CD14-positive monocyte (primary cell): ENCODE results near the gene SIGLEC10. TPM values are rescaled to one million over a fixed set of nuclear protein-coding genes. Genes with fewer than 3 reads are reported as not detected.
A peak's percentile ranks its signal among the peaks of the same experiment; 100 is the strongest.

Source experiments
- DNase-seq, 3 donors: peaks; one replicate each; pipeline ENCODE4 v3.0.0-alpha.2; 2011 to 2022
- H2AFZ ChIP-seq: 2 replicates; pipeline ENCODE4 v1.6.0; 2012; ENCODE audit warnings: mild to moderate bottlenecking, low read depth, low read length, inconsistent platforms; ENCODE audit not compliant: insufficient read depth, poor library complexity, severe bottlenecking
- H3K27ac ChIP-seq, 2 donors: 1 replicate in 1 of 2; 2 replicates in 1 of 2; pipeline ENCODE4 v1.5.1; 2012 to 2013; ENCODE audit warnings: low read length in 2 of 2, control low read depth in 1 of 2, inconsistent platforms in 1 of 2, low read depth in 1 of 2, mild to moderate bottlenecking in 1 of 2
- H3K27me3 ChIP-seq, 2 donors: one replicate each; pipeline versions ENCODE4 v1.6.0 to v1.6.1; 2011 to 2013; ENCODE audit warnings: low read length in 2 of 2; ENCODE audit not compliant: control insufficient read depth in 2 of 2, insufficient read depth in 2 of 2
- H3K36me3 ChIP-seq, 2 donors: replicated peaks in 1 of 2; 1 replicate in 1 of 2; 2 replicates in 1 of 2; pipeline versions ENCODE4 v1.5.1 to v1.6.1; 2012 to 2013; ENCODE audit warnings: low read length in 2 of 2, control low read depth in 1 of 2, inconsistent platforms in 1 of 2, mild to moderate bottlenecking in 1 of 2; ENCODE audit not compliant: insufficient read depth in 2 of 2, control insufficient read depth in 1 of 2
- H3K4me1 ChIP-seq, 2 donors: 1 replicate in 1 of 2; 2 replicates in 1 of 2; pipeline versions ENCODE4 v1.5.1 to v1.6.1; 2012 to 2013; ENCODE audit warnings: low read length in 2 of 2, control low read depth in 1 of 2, inconsistent platforms in 1 of 2, mild to moderate bottlenecking in 1 of 2, moderate library complexity in 1 of 2; ENCODE audit not compliant: insufficient read depth in 2 of 2, control insufficient read depth in 1 of 2
- H3K4me2 ChIP-seq: replicated peaks from 2 replicates; pipeline ENCODE3; 2012; ENCODE audit warnings: low read length, moderate library complexity, mild to moderate bottlenecking; ENCODE audit not compliant: poor library complexity, severe bottlenecking; ENCODE audit errors: extremely low read depth
- H3K4me3 ChIP-seq, 3 experiments: fragments of 200-600 bp in 1 of 3; sonication (generic) in 1 of 3; replicated peaks in 1 of 3; 1 replicate in 2 of 3; 2 replicates in 1 of 3; pipeline ENCODE4 v1.5.1; 2011 to 2013; ENCODE audit warnings: low read length in 3 of 3, mild to moderate bottlenecking in 3 of 3, control low read depth in 2 of 3, low read depth in 2 of 3, inconsistent platforms in 1 of 3, moderate library complexity in 1 of 3
- H3K79me2 ChIP-seq: 2 replicates; pipeline ENCODE4 v1.6.0; 2012; ENCODE audit warnings: mild to moderate bottlenecking, control low read depth, inconsistent platforms, low read length, moderate library complexity; ENCODE audit not compliant: insufficient read depth
- H3K9ac ChIP-seq: 2 replicates; pipeline ENCODE4 v1.6.0; 2017; ENCODE audit warnings: low read length, mild to moderate bottlenecking; ENCODE audit not compliant: insufficient read depth, poor library complexity, severe bottlenecking
- H3K9me3 ChIP-seq, 2 donors: replicated peaks in 1 of 2; 1 replicate in 1 of 2; 2 replicates in 1 of 2; pipeline versions ENCODE4 v1.5.1 to v1.6.1; 2012 to 2013; ENCODE audit warnings: low read length in 2 of 2, control low read depth in 1 of 2; ENCODE audit not compliant: control insufficient read depth in 1 of 2, insufficient read depth in 1 of 2
- H4K20me1 ChIP-seq: 2 replicates; pipeline ENCODE4 v1.6.0; 2012; ENCODE audit warnings: mild to moderate bottlenecking, low read length, control low read depth, moderate library complexity; ENCODE audit not compliant: insufficient read depth
- H3K27ac Mint-ChIP-seq, 7 donors: one replicate each; pipeline ENCODE4 v1.8.0; 2020; ENCODE audit warnings: mild to moderate bottlenecking in 7 of 7, mixed read lengths in 7 of 7, moderate library complexity in 6 of 7, inconsistent platforms in 2 of 7
- H3K27me3 Mint-ChIP-seq, 3 donors: one replicate each; pipeline ENCODE4 v1.8.0; 2021 to 2022; ENCODE audit warnings: low read depth in 3 of 3, mild to moderate bottlenecking in 3 of 3, mixed read lengths in 3 of 3, moderate library complexity in 3 of 3, inconsistent platforms in 1 of 3
- H3K36me3 Mint-ChIP-seq, 2 donors: one replicate each; pipeline ENCODE4 v1.8.0; 2020; ENCODE audit warnings: mixed read lengths in 2 of 2, inconsistent platforms in 1 of 2, mild to moderate bottlenecking in 1 of 2
- H3K4me1 Mint-ChIP-seq: one replicate; pipeline ENCODE4 v1.8.0; 2020; ENCODE audit warnings: mild to moderate bottlenecking, mixed read lengths
- H3K4me3 Mint-ChIP-seq, 2 donors: one replicate each; pipeline ENCODE4 v1.8.0; 2020; ENCODE audit warnings: mild to moderate bottlenecking in 2 of 2, mixed read lengths in 2 of 2, moderate library complexity in 1 of 2
- H3K9me3 Mint-ChIP-seq, 7 donors: one replicate each; pipeline ENCODE4 v1.8.0; 2020 to 2022; ENCODE audit warnings: mixed read lengths in 7 of 7, mild to moderate bottlenecking in 6 of 7, moderate library complexity in 6 of 7, inconsistent platforms in 2 of 7
- WGBS: methylation state at CpG from one replicate; pipeline ENCODE4 v1.1.5; 2013; ENCODE audit warnings: missing lambda C conversion rate; ENCODE audit not compliant: insufficient coverage; 5-methylcytosine and 5-hydroxymethylcytosine counted together
- intact Hi-C, 2 donors: fragments of 100-400 bp; cut with micrococcal nuclease; formaldehyde crosslinking; loops; one replicate each; pipeline versions ENCODE4 v1.15.0 to v1.15.1; 2023
- polyA plus RNA-seq, 3 donors: library from polyadenylated mRNA; depleted of rRNA in 1 of 3; unstranded in 2 of 3; stranded (reverse) in 1 of 3; fragments of 300-500 nt in 2 of 3; fragments of >200 nt in 1 of 3; fragmentation: Illumina TruSeq in 2 of 3; gene quantifications; 1 replicate in 2 of 3; 2 replicates in 1 of 3; pipeline ENCODE4 v1.2.3, GENCODE V29; 2012 to 2021
- TF ChIP-seq, protein P1 (sequence below): fragments of 200-600 bp; IDR thresholded peaks from one replicate; pipeline ENCODE4 v1.8.0; 2022; ENCODE audit warnings: antibody characterized with exemption, mild to moderate bottlenecking

Gene SIGLEC10
- polyA plus RNA-seq, 3 donors, result 16.6 to 114 (median 64.9) TPM

DNA sequence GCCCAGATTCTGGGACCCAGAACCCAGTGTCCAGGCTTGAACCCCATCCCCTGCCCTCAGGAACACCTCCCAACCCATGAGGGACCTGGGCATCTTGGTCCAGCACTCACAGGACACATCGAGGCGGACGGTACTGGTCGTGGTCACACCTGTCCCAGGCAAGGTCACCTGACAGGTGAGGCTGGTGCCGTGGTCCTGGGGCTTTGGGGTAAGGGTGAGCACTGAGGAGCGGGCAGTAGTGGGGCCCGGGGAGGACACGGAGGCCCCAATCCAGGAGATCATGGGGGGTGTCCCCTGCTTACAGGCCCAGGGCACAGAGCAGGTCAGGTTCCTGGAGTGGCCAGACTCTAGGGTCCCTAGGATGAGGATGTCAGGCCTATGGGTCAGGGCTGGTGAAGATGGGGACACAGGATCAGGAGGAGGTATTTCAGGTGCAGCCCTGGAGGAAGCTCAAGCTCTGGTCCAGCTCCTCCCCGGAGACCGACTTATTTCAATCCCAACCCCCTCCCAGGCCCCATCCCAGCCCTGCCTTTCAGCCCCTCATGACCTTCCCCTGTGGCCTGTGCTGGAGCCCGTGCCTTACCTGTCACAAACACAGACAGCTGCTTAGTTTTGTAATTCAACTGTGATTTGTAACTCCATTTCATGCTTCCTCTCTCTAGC lies 40.0 kb upstream of the SIGLEC10 start:
- intact Hi-C loops, result no loop called here
- Mint-ChIP-seq H3K36me3 (no peaks in the 10 kb centered on the region), H3K27ac (peak overlapping the region in 1 of 7 donors; percentile 76)

DNA sequence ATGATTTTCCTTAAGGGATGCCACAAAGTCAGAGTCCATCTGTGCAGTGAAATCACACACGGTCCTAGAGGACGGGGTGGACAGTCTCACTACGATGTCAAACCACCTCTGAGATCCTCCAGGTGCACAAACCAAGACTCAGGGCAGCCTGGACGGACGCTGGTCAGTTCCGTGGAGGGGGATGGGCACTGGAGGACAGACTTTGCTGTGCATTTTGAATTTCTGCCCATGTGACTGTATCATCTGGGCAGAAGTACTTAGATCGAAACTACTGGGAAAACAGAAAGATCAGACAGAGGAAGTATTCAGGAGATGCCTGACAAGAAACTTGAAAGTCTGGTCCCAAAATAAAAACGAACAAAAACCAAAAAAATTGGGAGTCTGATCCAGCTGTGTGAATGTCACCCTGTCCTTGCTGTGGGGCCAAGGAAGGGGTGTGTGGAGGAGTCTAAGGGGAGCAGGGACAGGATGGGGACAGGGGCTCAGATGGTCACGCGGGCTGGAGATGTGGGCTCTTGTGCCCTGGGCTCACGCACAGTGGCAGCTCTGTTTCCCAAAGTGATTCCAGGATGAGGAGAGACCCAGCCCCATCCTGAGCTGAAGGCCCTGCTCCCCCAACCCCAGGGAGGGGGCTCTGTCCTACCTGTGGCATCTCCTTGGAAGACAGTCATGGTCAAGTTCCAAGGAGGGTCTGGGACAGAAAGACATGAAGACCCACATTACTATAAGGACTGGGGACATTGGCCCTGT lies 39.3 kb upstream of the SIGLEC10 start:
- no peak overlapping the region for H3K4me3 ChIP-seq
- no peaks in the 10 kb centered on the region for H3K79me2 ChIP-seq
- Mint-ChIP-seq H3K27me3 (peaks cover 3 to 7% (median 4%) of the 10 kb centered on the region in 3 donors), H3K4me3 (peak overlapping the region in 1 of 2 donors; percentile 18), H3K9me3 (peaks cover 0 to 2% (median 0%) of the 10 kb centered on the region in 7 donors), H3K27ac (no peak overlapping the region), H3K4me1 (peaks cover 24% of the 10 kb centered on the region), H3K36me3 (no peaks in the 10 kb centered on the region)
- H3K27ac ChIP-seq, result no peak overlapping the region
- H4K20me1 ChIP-seq, result no peaks in the 10 kb centered on the region
- H3K36me3 ChIP-seq, result no peaks in the 10 kb centered on the region
- H3K9ac ChIP-seq, result no peak overlapping the region
- TF ChIP-seq, protein P1, sequence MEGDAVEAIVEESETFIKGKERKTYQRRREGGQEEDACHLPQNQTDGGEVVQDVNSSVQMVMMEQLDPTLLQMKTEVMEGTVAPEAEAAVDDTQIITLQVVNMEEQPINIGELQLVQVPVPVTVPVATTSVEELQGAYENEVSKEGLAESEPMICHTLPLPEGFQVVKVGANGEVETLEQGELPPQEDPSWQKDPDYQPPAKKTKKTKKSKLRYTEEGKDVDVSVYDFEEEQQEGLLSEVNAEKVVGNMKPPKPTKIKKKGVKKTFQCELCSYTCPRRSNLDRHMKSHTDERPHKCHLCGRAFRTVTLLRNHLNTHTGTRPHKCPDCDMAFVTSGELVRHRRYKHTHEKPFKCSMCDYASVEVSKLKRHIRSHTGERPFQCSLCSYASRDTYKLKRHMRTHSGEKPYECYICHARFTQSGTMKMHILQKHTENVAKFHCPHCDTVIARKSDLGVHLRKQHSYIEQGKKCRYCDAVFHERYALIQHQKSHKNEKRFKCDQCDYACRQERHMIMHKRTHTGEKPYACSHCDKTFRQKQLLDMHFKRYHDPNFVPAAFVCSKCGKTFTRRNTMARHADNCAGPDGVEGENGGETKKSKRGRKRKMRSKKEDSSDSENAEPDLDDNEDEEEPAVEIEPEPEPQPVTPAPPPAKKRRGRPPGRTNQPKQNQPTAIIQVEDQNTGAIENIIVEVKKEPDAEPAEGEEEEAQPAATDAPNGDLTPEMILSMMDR, result no peak
- H2AFZ ChIP-seq, result no peak overlapping the region
- intact Hi-C loops, result no loop called here
- DNase-seq, result no peak
- H3K9me3 ChIP-seq, result no peaks in the 10 kb centered on the region
- WGBS, result 74% methylated on average over 9 of the region's 11 CpGs
- no peak overlapping the region for H3K4me2 ChIP-seq
- H3K27me3 ChIP-seq, result no peaks in the 10 kb centered on the region
- peaks cover 17 to 23% of the 10 kb centered on the region in 2 donors for H3K4me1 ChIP-seq

More for the DNA sequence above, 40.0 kb upstream of the SIGLEC10 start:
- TF ChIP-seq, protein P1, result no peak
- peaks cover 31% of the 10 kb centered on the region for H3K4me1 Mint-ChIP-seq
- H3K36me3 ChIP-seq, result no peaks in the 10 kb centered on the region
- no peak overlapping the region for H3K4me3 ChIP-seq
- no peak overlapping the region for H3K27ac ChIP-seq
- WGBS, result 97% methylated on average over 11 of the region's 11 CpGs
- peaks cover 24 to 31% of the 10 kb centered on the region in 2 donors for H3K4me1 ChIP-seq
- no peaks in the 10 kb centered on the region for H3K27me3 ChIP-seq
- no peak overlapping the region for H3K4me2 ChIP-seq
- no peak for DNase-seq
- H4K20me1 ChIP-seq, result no peaks in the 10 kb centered on the region
- peaks cover 0 to 2% (median 0%) of the 10 kb centered on the region in 7 donors for H3K9me3 Mint-ChIP-seq
- H2AFZ ChIP-seq, result no peak overlapping the region
- no peak overlapping the region for H3K9ac ChIP-seq
- H3K79me2 ChIP-seq, result no peaks in the 10 kb centered on the region
- no peaks in the 10 kb centered on the region for H3K9me3 ChIP-seq
- H3K27me3 Mint-ChIP-seq, result peaks cover 3 to 5% (median 4%) of the 10 kb centered on the region in 3 donors
- H3K4me3 Mint-ChIP-seq, result no peak overlapping the region
